SHP77 (cell line): Measurements from ENCODE around the gene BRD3.
A peak's percentile ranks its signal among the peaks of the same experiment; 100 is the strongest.
"Not testable (repeated sequence)": the region's sequence is repeated elsewhere in the genome, so short reads cannot be mapped to it uniquely, and the experiment has no call there.

ENCODE experiments used
- DNase-seq, 2 experiments: peaks; one replicate each; lab custom pipeline; 2025; lab: John Stamatoyannopoulos, UW

Gene BRD3

GRCh38 chr9:133992780-133993634, 74.8 kb downstream of the BRD3 start:
- DNase-seq, result peak; percentile 51 to 81

- peak in 1 of 2 experiments; percentile 47 for DNase-seq
Observed at GRCh38 chr9:133991964-133992779, 75.7 kb downstream of the BRD3 start, which contains the start of gene VAV2. Gene VAV2, minus strand, starts transcription at chr9:133992324. Its CDS starts 46 bp downstream, at chr9:133992278.

GRCh38 chr9:133991214-133991921, 76.5 kb downstream of the BRD3 start:
- no peak for DNase-seq

GRCh38 chr9:133990366-133991213, 77.2 kb downstream of the BRD3 start:
- DNase-seq, result peak in 1 of 2 experiments; percentile 17

- DNase-seq, result no peak
Observed at GRCh38 chr9:133989625-133990365, 78.0 kb downstream of the BRD3 start.

- not testable (repeated sequence) for DNase-seq
Observed at GRCh38 chr9:133988771-133989170, 79.1 kb downstream of the BRD3 start.

GRCh38 chr9:133987946-133988665, 79.7 kb downstream of the BRD3 start:
- no peak for DNase-seq

GRCh38 chr9:133987446-133987788, 80.4 kb downstream of the BRD3 start:
- DNase-seq, result no peak

- no peak for DNase-seq
Observed at GRCh38 chr9:133986774-133987445, 80.9 kb downstream of the BRD3 start.

GRCh38 chr9:133986061-133986460, 81.8 kb downstream of the BRD3 start:
- DNase-seq, result no peak

- no peak for DNase-seq
Observed at GRCh38 chr9:133982971-133983720, 84.7 kb downstream of the BRD3 start.

- DNase-seq, result no peak
Observed at GRCh38 chr9:133981958-133982681, 85.7 kb downstream of the BRD3 start.

GRCh38 chr9:133981589-133981957, 86.3 kb downstream of the BRD3 start:
- no peak for DNase-seq

- no peak for DNase-seq
Observed at GRCh38 chr9:133980864-133981588, 86.8 kb downstream of the BRD3 start.
